Activated naive CD8-positive, alpha-beta T cell (primary cell): ENCODE results near the gene FKBP1A.
"Not testable (repeated sequence)": the region's sequence is repeated elsewhere in the genome, so short reads cannot be mapped to it uniquely, and the experiment has no call there.

Experiments
- H3K27ac Mint-ChIP-seq: one replicate; pipeline ENCODE4 v1.8.0; 2021; ENCODE audit warnings: mixed read lengths
- H3K27me3 Mint-ChIP-seq: one replicate; pipeline ENCODE4 v1.8.0; 2021; ENCODE audit warnings: mixed read lengths
- H3K36me3 Mint-ChIP-seq: one replicate; pipeline ENCODE4 v1.8.0; 2021; ENCODE audit warnings: mixed read lengths
- H3K4me1 Mint-ChIP-seq: one replicate; pipeline ENCODE4 v1.8.0; 2021; ENCODE audit warnings: low read depth, mixed read lengths
- H3K4me3 Mint-ChIP-seq: one replicate; pipeline ENCODE4 v1.8.0; 2021; ENCODE audit warnings: mild to moderate bottlenecking, mixed read lengths
- H3K9me3 Mint-ChIP-seq: one replicate; pipeline ENCODE4 v1.8.0; 2021; ENCODE audit warnings: low read depth, mixed read lengths

The FKBP1A gene

DNA sequence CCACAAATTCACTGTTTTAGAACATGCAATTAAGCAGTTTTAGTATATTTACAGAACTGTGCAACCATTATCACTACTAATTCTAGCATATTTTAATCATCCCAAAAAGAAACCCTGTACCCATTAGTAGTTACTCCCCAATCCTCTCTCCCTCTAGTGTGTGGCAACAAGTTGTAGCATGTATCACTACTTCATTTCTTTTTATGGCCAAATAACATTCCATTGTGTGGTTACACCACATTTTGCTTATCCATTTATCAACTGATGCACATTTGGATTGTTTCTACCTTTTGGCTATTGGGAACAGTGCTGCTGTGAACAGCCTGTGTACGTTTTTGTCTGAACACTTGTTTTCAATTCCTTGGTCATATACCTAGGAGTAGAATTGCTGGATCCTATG lies 31.5 kb upstream of the FKBP1A start:
- H3K4me3 Mint-ChIP-seq, result no peak overlapping the region
- H3K4me1 Mint-ChIP-seq, result peaks cover 9% of the 10 kb centered on the region
- H3K27ac Mint-ChIP-seq, result no peak overlapping the region
- peaks cover 4% of the 10 kb centered on the region for H3K36me3 Mint-ChIP-seq
- H3K27me3 Mint-ChIP-seq, result no peaks in the 10 kb centered on the region
- H3K9me3 Mint-ChIP-seq, result peaks cover 6% of the 10 kb centered on the region

DNA sequence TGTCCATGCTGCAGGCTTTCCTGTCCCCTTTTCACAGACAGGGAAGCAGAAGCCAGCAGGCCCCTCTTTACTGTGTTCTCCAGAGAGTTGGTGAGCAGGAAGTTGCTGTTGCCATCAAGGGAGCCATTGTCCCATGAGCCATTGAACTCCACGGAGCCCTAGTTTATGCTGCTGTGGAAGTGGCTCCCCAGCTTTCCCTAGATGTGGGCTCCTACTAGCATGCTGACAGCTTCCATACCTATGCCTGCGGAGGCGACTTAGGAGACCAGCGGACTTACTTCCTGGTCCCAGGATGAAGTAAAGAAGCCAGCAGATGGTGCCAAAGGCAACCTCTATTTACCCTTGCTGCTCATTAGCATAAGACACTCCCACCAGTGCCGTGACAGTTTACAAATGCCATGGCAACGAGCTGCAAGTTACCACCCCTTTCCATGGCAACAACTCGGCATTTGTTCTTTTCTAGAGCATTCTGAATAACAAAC lies 30.8 kb upstream of the FKBP1A start:
- H3K4me1 Mint-ChIP-seq, result peaks cover 9% of the 10 kb centered on the region
- H3K27ac Mint-ChIP-seq, result no peak overlapping the region
- H3K4me3 Mint-ChIP-seq, result no peak overlapping the region
- no peaks in the 10 kb centered on the region for H3K27me3 Mint-ChIP-seq
- H3K36me3 Mint-ChIP-seq, result peaks cover 7% of the 10 kb centered on the region
- peaks cover 10% of the 10 kb centered on the region for H3K9me3 Mint-ChIP-seq

GRCh38 chr20:1423206-1423605 lies 30.4 kb upstream of the FKBP1A start:
- no peak overlapping the region for H3K27ac Mint-ChIP-seq
- H3K4me3 Mint-ChIP-seq, result no peak overlapping the region
- no peaks in the 10 kb centered on the region for H3K27me3 Mint-ChIP-seq
- H3K4me1 Mint-ChIP-seq, result peaks cover 9% of the 10 kb centered on the region
- H3K36me3 Mint-ChIP-seq, result peaks cover 7% of the 10 kb centered on the region
- H3K9me3 Mint-ChIP-seq, result peaks cover 12% of the 10 kb centered on the region

DNA sequence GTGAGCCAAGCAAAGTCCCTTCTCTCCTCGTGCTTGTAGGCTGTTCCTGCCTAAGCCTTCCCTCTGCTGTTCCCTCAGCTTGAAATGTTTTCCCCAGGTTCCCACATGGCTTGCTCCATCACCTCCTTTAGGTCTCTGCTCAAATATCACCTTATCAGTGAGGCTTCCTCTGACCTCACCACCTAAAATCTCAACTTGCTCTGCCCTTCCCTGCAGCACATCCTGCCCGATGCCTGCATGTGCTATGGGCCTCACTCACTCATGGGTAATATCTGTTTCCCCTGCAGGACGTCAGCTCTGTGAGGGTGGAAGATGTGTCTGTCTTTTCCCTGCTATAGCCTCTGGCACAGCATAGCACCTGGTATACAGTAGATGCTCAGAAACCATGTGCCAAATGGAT lies 29.9 kb upstream of the FKBP1A start:
- Mint-ChIP-seq H3K4me3 (no peak overlapping the region), H3K4me1 (peaks cover 9% of the 10 kb centered on the region), H3K9me3 (peaks cover 12% of the 10 kb centered on the region), H3K27me3 (no peaks in the 10 kb centered on the region), H3K36me3 (peaks cover 7% of the 10 kb centered on the region), H3K27ac (no peak overlapping the region)

DNA sequence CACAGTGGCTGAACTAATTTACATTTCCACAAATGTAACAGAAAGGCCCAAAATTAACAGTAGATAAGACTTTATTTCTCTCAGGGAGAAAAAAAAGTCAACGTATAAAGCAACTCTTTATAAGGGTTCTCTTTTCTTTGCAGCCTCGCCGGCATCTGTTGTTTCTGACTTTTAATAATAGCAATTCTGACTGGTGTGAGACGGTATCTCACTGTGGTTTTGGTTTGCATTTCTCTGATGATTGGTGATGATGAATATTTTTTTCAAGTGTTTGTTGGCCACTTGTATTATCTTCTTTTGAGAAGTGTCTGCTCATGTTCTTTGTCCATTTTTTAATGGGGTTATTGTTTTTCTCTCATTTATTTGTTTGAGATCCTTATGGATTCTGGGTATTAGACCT lies 27.2 kb upstream of the FKBP1A start:
- H3K4me3 Mint-ChIP-seq, result no peak overlapping the region
- no peaks in the 10 kb centered on the region for H3K27me3 Mint-ChIP-seq
- H3K4me1 Mint-ChIP-seq, result peaks cover 5% of the 10 kb centered on the region
- peaks cover 12% of the 10 kb centered on the region for H3K9me3 Mint-ChIP-seq
- no peak overlapping the region for H3K27ac Mint-ChIP-seq
- H3K36me3 Mint-ChIP-seq, result peaks cover 7% of the 10 kb centered on the region

GRCh38 chr20:1418350-1418749 lies 25.5 kb upstream of the FKBP1A start:
- Mint-ChIP-seq H3K36me3 (peaks cover 7% of the 10 kb centered on the region), H3K9me3 (peaks cover 12% of the 10 kb centered on the region), H3K27ac (no peak overlapping the region), H3K4me3 (no peak overlapping the region), H3K4me1 (peaks cover 5% of the 10 kb centered on the region), H3K27me3 (no peaks in the 10 kb centered on the region)

- Mint-ChIP-seq H3K27me3 (no peaks in the 10 kb centered on the region), H3K4me1 (peaks cover 2% of the 10 kb centered on the region), H3K27ac (no peak overlapping the region), H3K9me3 (peaks cover 12% of the 10 kb centered on the region), H3K4me3 (no peak overlapping the region), H3K36me3 (peaks cover 7% of the 10 kb centered on the region)
These were observed 24.9 kb upstream of the FKBP1A start for GRCh38 chr20:1417790-1418189.

DNA sequence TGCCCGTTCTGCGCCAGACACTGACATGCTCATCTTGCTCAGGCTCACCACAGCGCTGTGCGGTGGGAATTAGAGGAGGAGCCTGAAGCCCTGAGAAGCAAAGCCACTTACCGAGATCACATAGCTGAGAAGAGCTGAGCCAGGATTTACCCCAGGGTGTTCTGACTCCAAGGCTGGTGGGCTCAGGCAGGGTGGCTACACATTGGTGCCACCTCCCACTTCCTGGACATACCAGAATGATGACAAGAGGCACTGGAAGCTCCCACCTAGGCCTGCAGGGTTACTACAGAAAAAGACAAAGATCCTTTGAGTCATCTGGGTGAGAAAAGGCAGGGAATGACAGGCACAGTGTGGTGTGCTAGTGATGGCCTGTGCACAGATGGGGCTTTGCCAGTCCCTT lies 24.4 kb upstream of the FKBP1A start:
- no peaks in the 10 kb centered on the region for H3K4me1 Mint-ChIP-seq
- H3K4me3 Mint-ChIP-seq, result no peak overlapping the region
- no peaks in the 10 kb centered on the region for H3K27me3 Mint-ChIP-seq
- peaks cover 12% of the 10 kb centered on the region for H3K9me3 Mint-ChIP-seq
- peaks cover 7% of the 10 kb centered on the region for H3K36me3 Mint-ChIP-seq
- no peak overlapping the region for H3K27ac Mint-ChIP-seq

- Mint-ChIP-seq H3K4me1 (no peaks in the 10 kb centered on the region), H3K27ac (no peak overlapping the region), H3K27me3 (no peaks in the 10 kb centered on the region), H3K36me3 (peaks cover 7% of the 10 kb centered on the region), H3K4me3 (no peak overlapping the region), H3K9me3 (peaks cover 12% of the 10 kb centered on the region)
These were observed 23.0 kb upstream of the FKBP1A start for GRCh38 chr20:1415667-1416468.

GRCh38 chr20:1414982-1415381 lies 22.1 kb upstream of the FKBP1A start:
- no peaks in the 10 kb centered on the region for H3K4me1 Mint-ChIP-seq
- H3K4me3 Mint-ChIP-seq, result no peak overlapping the region
- H3K27ac Mint-ChIP-seq, result no peak overlapping the region
- peaks cover 6% of the 10 kb centered on the region for H3K9me3 Mint-ChIP-seq
- H3K36me3 Mint-ChIP-seq, result peaks cover 6% of the 10 kb centered on the region
- H3K27me3 Mint-ChIP-seq, result no peaks in the 10 kb centered on the region

DNA sequence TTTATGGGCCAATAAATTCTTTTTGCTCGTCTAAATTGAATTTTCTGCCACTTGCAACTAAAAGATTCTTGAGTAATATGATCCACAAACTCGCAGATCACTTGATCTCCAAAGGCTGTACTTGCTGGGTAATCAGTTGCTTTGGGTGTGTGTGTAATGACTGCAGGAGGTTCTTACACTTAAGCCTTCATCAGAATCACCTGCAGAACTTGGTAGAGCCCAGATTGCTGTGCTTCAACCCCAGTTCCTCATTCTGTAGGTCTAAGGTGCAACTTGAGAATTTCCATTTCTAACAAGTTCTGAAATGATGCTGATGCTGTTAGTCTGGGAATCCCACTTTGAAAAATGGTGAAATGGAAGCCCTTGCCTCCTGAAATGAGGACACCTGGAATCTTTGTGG lies 12.9 kb upstream of the FKBP1A start:
- H3K4me3 Mint-ChIP-seq, result no peak overlapping the region
- peaks cover 4% of the 10 kb centered on the region for H3K9me3 Mint-ChIP-seq
- H3K27ac Mint-ChIP-seq, result no peak overlapping the region
- H3K4me1 Mint-ChIP-seq, result peaks cover 19% of the 10 kb centered on the region
- no peaks in the 10 kb centered on the region for H3K27me3 Mint-ChIP-seq
- peaks cover 12% of the 10 kb centered on the region for H3K36me3 Mint-ChIP-seq

DNA sequence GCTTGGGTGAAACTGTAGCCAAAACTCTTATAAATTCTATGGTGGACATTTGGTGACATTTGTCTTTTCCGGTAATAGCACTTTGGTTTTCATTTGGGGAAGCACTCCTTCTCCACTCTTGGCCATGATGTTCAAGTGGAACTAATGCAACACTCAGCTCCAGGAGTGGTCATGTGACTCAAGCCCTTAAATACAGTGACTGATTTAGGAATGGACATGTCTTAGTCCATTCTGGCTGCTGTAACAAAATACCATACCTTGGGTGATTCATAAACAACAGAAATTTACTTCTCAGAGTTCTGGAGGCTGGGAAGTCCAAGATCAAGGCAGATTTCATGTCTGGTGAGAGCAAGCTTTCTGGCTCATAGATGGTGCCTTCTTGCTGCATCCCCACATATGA lies 10.8 kb upstream of the FKBP1A start:
- no peaks in the 10 kb centered on the region for H3K27me3 Mint-ChIP-seq
- H3K9me3 Mint-ChIP-seq, result peaks cover 4% of the 10 kb centered on the region
- peaks cover 10% of the 10 kb centered on the region for H3K36me3 Mint-ChIP-seq
- H3K4me1 Mint-ChIP-seq, result peaks cover 19% of the 10 kb centered on the region
- no peak overlapping the region for H3K4me3 Mint-ChIP-seq
- no peak overlapping the region for H3K27ac Mint-ChIP-seq

- Mint-ChIP-seq H3K4me1 (peaks cover 24% of the 10 kb centered on the region), H3K27me3 (no peaks in the 10 kb centered on the region), H3K4me3 (no peak overlapping the region), H3K36me3 (peaks cover 7% of the 10 kb centered on the region), H3K9me3 (peaks cover 4% of the 10 kb centered on the region), H3K27ac (no peak overlapping the region)
These were observed 9.3 kb upstream of the FKBP1A start for GRCh38 chr20:1402149-1402548.

- Mint-ChIP-seq H3K4me3 (no peak overlapping the region), H3K27ac (no peak overlapping the region), H3K9me3 (peaks cover 10% of the 10 kb centered on the region), H3K36me3 (peaks cover 4% of the 10 kb centered on the region), H3K4me1 (peaks cover 31% of the 10 kb centered on the region), H3K27me3 (no peaks in the 10 kb centered on the region)
These were observed 8.6 kb upstream of the FKBP1A start for GRCh38 chr20:1401451-1401907.

GRCh38 chr20:1399678-1400366 lies 7.0 kb upstream of the FKBP1A start:
- H3K9me3 Mint-ChIP-seq, result peaks cover 10% of the 10 kb centered on the region
- not testable (repeated sequence) for H3K27ac Mint-ChIP-seq, H3K36me3 Mint-ChIP-seq, H3K4me3 Mint-ChIP-seq, H3K27me3 Mint-ChIP-seq
- H3K4me1 Mint-ChIP-seq, result peaks cover 33% of the 10 kb centered on the region
